ENCODE data around the gene TMEM171. TPM values are rescaled to one million over a fixed set of nuclear protein-coding genes. Genes with fewer than 3 reads are reported as not detected.

The TMEM171 gene
- total RNA-seq, 1 donor from 2014 or later: 0.45 TPM

GRCh38 chr5:73154208-73155006 is 34.0 kb downstream of the TMEM171 start:
- no peak for FAIRE-seq

GRCh38 chr5:73155271-73156222 is 35.2 kb downstream of the TMEM171 start:
- no peaks in the 10 kb centered on the region for H3K9me3 Mint-ChIP-seq (ENCODE audit: unreplicated experiment)
- Histone ChIP-seq H2AFZ (ENCODE audit: low read depth, low read length) (no peak overlapping the region), H3K36me3 (ENCODE audit: insufficient read depth, low read length) (no peaks in the 10 kb centered on the region), H3K27me3 (ENCODE audit: insufficient read depth, low read length) (no peaks in the 10 kb centered on the region), H3K27ac (ENCODE audit: low read depth, low read length) (no peak overlapping the region), H3K9me3 (ENCODE audit: insufficient read depth, low read depth, low read length) (no peaks in the 10 kb centered on the region), H3K4me1 (ENCODE audit: insufficient read depth, low read length) (no peaks in the 10 kb centered on the region), H3K9ac (ENCODE audit: low read length) (no peak overlapping the region), H3K4me3 (ENCODE audit: insufficient read depth, low read depth, low read length) (no peak overlapping the region), H4K20me1 (ENCODE audit: insufficient read depth, low read length) (no peaks in the 10 kb centered on the region), H3K79me2 (ENCODE audit: insufficient read depth, low read length) (no peaks in the 10 kb centered on the region), H3K4me2 (ENCODE audit: low read length) (no peak overlapping the region)
- H3K27ac Mint-ChIP-seq (ENCODE audit: unreplicated experiment): no peak overlapping the region
- H3K4me1 Mint-ChIP-seq (ENCODE audit: low read depth, unreplicated experiment): peaks cover 7% of the 10 kb centered on the region
- TF ChIP-seq EZH2 (IDR thresholded peaks at IDR 0.05; ENCODE audit: insufficient read depth, low read length) (no peak), CTCF (IDR thresholded peaks at IDR 0.05; ENCODE audit: insufficient read depth, low read depth, low read length) (no peak)
- H3K27me3 Mint-ChIP-seq (ENCODE audit: low read depth, unreplicated experiment): peaks cover 44% of the 10 kb centered on the region
- FAIRE-seq (no peak), DNase-seq (ENCODE audit: low read depth) (no peak)
- H3K36me3 Mint-ChIP-seq (ENCODE audit: low read depth, unreplicated experiment): peaks cover 2% of the 10 kb centered on the region
- H3K4me3 Mint-ChIP-seq (ENCODE audit: unreplicated experiment): no peak overlapping the region

More at GRCh38 chr5:73154208-73155006, 34.0 kb downstream of the TMEM171 start:
- H3K9me3 ChIP-seq (ENCODE audit: insufficient read depth, low read depth, low read length): no peaks in the 10 kb centered on the region
- H3K79me2 ChIP-seq (ENCODE audit: insufficient read depth, low read length): no peaks in the 10 kb centered on the region
- H2AFZ ChIP-seq (ENCODE audit: low read depth, low read length): no peak overlapping the region
- H3K9ac ChIP-seq (ENCODE audit: low read length): no peak overlapping the region
- no peak overlapping the region for H3K27ac ChIP-seq (ENCODE audit: low read depth, low read length)
- H3K4me1 Mint-ChIP-seq (ENCODE audit: low read depth, unreplicated experiment): peaks cover 6% of the 10 kb centered on the region
- H3K27me3 ChIP-seq (ENCODE audit: insufficient read depth, low read length): no peaks in the 10 kb centered on the region
- no peaks in the 10 kb centered on the region for H3K9me3 Mint-ChIP-seq (ENCODE audit: unreplicated experiment)
- H3K4me3 ChIP-seq (ENCODE audit: insufficient read depth, low read depth, low read length): no peak overlapping the region
- H3K27me3 Mint-ChIP-seq (ENCODE audit: low read depth, unreplicated experiment): peaks cover 36% of the 10 kb centered on the region
- H3K4me1 ChIP-seq (ENCODE audit: insufficient read depth, low read length): no peaks in the 10 kb centered on the region
- H3K4me2 ChIP-seq (ENCODE audit: low read length): no peak overlapping the region
- no peak for DNase-seq (ENCODE audit: low read depth)
- no peak overlapping the region for H3K4me3 Mint-ChIP-seq (ENCODE audit: unreplicated experiment)
- H4K20me1 ChIP-seq (ENCODE audit: insufficient read depth, low read length): no peaks in the 10 kb centered on the region
- TF ChIP-seq CTCF (IDR thresholded peaks at IDR 0.05; ENCODE audit: insufficient read depth, low read depth, low read length): no peak
- no peak for TF ChIP-seq EZH2 (IDR thresholded peaks at IDR 0.05; ENCODE audit: insufficient read depth, low read length)
- H3K36me3 Mint-ChIP-seq (ENCODE audit: low read depth, unreplicated experiment): peaks cover 2% of the 10 kb centered on the region
- H3K27ac Mint-ChIP-seq (ENCODE audit: unreplicated experiment): no peak overlapping the region
- H3K36me3 ChIP-seq (ENCODE audit: insufficient read depth, low read length): no peaks in the 10 kb centered on the region
